Thyroid gland (tissue), 4 donors: Measurements from ENCODE around the gene CCDC61.

Source experiments
- POLR2A ChIP-seq, 2 donors: fragments of 450-650 bp; IDR thresholded peaks; one replicate each; pipeline ENCODE4 v1.6.1; 2017; ENCODE audit warnings: antibody characterized with exemption in 2 of 2, mild to moderate bottlenecking in 2 of 2, moderate library complexity in 1 of 2
- TF ChIP-seq, protein P1 (sequence below), 6 experiments: fragments of 200-600 bp in 3 of 6; fragments of 450-650 bp in 3 of 6; sonication (generic) in 3 of 6; IDR thresholded peaks; one replicate each; pipeline ENCODE4 v1.5.1; 2016 to 2019; ENCODE audit warnings: antibody characterized with exemption in 6 of 6, mild to moderate bottlenecking in 2 of 6, inconsistent platforms in 1 of 6, moderate library complexity in 1 of 6

DNA sequence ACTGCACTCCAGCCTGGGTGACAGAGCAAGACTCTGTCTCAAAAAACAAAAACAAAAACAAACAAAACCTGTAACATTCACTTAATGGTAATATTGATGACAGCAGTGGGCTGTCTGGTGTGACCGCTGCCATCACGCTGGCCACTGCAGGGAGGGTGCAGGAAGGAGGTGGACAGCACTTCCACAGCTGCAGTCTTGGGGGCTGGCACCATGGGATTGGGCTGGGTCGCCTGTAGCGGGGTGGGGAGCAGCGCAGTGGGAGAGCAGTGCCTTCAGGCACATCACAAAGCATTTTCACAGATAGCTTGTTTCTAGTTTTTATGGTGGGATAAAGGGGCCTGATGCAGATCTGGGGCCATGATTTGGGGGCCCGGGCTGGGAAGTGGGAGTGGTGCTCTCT, 40.3 kb downstream of the CCDC61 start:
- TF ChIP-seq, protein P1, sequence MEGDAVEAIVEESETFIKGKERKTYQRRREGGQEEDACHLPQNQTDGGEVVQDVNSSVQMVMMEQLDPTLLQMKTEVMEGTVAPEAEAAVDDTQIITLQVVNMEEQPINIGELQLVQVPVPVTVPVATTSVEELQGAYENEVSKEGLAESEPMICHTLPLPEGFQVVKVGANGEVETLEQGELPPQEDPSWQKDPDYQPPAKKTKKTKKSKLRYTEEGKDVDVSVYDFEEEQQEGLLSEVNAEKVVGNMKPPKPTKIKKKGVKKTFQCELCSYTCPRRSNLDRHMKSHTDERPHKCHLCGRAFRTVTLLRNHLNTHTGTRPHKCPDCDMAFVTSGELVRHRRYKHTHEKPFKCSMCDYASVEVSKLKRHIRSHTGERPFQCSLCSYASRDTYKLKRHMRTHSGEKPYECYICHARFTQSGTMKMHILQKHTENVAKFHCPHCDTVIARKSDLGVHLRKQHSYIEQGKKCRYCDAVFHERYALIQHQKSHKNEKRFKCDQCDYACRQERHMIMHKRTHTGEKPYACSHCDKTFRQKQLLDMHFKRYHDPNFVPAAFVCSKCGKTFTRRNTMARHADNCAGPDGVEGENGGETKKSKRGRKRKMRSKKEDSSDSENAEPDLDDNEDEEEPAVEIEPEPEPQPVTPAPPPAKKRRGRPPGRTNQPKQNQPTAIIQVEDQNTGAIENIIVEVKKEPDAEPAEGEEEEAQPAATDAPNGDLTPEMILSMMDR (IDR thresholded peaks at IDR 0.05): no peak
- TF ChIP-seq POLR2A (IDR thresholded peaks at IDR 0.05): no peak
